Umbilical cord (tissue), 2 donors: ENCODE data around the gene NRL. TPM values are rescaled to one million over a fixed set of nuclear protein-coding genes. Genes with fewer than 3 reads are reported as not detected.
"Not testable (repeated sequence)": the region's sequence is repeated elsewhere in the genome, so short reads cannot be mapped to it uniquely, and the experiment has no call there.

Experiments
- DNase-seq: peaks from one replicate; pipeline ENCODE4 v3.0.0-alpha.2; 2015; ENCODE audit warnings: low spot score
- total RNA-seq: library from RNA; depleted of rRNA; stranded (reverse); fragments of >200 nt; gene quantifications from one replicate; pipeline ENCODE4 v1.2.3, GENCODE V29; 2014; ENCODE audit warnings: low replicate concordance; ENCODE audit not compliant: insufficient read depth

The NRL gene
- total RNA-seq, 1 donor from 2014 or later: 0.24 TPM

GRCh38 chr14:24052656-24053547 lies 61.8 kb downstream of the NRL start:
- no peak for DNase-seq

GRCh38 chr14:24051789-24052655 lies 62.7 kb downstream of the NRL start, which contains the start of gene CARMIL3:
CARMIL3 (plus strand) TSS chr14:24052009; CDS start chr14:24052154, 145 bp downstream.
- DNase-seq: peak; percentile 73

- peak; percentile 17 for DNase-seq
These were observed 63.5 kb downstream of the NRL start for GRCh38 chr14:24051176-24051788.

GRCh38 chr14:24050753-24051152 lies 64.0 kb downstream of the NRL start:
- DNase-seq: not testable (repeated sequence)

DNA sequence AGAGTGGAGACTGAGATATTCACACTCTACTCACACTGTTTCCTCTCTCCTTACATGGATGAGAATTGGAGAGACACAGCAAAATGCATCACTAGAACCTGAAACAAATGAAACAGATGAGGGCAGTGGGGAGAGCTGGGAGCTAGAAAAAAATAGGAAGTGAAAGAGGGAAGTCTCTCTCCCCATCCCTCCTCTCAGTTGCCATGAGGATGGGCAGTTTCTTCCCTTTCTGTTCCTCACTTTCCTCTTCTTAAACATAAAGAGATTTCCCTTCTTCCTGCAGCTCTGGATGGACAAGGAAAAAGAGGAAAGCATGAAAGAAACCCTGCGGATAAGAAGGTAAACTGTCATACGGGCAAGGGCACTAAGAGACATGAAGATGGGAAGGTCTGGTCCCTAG lies 65.7 kb downstream of the NRL start:
- not testable (repeated sequence) for DNase-seq

DNA sequence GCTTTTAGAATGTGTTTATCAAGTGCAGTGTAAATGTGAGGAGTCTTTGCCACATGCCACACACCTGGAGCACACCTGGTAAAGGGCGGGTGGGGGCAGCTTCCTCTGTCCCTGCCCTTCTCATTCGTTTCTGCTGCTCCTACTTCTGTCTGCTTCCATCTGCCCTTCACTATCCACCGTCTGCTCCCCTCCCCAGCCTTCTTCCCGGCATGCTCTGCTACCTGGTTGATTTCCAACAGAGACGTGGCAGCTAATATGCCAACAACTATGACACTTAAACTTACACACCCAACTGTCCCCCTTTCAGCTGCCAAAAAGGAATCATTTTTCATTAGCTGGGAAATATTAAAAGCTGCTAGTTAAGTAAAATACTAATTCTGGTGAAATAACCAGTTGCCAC lies 72.0 kb downstream of the NRL start:
- no peak for DNase-seq

GRCh38 chr14:24040692-24041091 lies 74.1 kb downstream of the NRL start:
- DNase-seq: no peak

- no peak for DNase-seq
These were observed 76.1 kb downstream of the NRL start for GRCh38 chr14:24038686-24039085.

GRCh38 chr14:24037658-24038037 lies 77.1 kb downstream of the NRL start:
- no peak for DNase-seq

DNA sequence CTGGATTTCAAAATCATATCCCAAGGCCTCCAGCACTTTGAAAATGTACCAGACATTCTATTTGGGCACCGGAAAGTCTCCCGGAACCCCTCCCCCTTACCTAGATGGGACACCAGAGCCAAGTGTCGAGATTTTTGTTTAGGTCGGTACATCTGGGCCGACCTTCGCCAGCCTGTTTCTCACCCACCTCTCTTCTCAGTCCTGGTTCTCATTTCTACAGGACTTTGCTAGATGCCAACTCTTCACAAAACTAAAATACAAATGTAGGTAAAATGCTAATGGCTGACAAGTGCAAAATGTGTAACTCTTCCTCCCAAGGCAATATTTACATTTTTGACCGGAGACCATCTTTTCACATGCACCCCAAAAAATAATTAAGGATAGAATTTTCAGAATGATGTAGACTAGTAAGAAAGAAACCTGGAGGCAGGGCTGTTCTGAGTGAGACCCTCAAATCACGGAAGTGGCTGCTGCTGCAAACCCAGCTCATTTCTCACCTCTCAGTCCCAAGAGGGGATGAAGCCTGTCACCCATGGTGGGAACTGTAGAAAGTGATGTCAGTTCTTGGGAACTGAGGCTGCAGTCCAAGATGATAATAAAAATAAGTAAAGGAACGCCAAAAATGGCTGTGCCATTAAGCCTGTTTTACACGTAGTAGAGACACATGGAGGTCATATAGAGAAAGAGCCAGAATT lies 77.6 kb downstream of the NRL start:
- DNase-seq: not testable (repeated sequence)

GRCh38 chr14:24036169-24036962 lies 78.4 kb downstream of the NRL start:
- DNase-seq: peak; percentile 90

DNA sequence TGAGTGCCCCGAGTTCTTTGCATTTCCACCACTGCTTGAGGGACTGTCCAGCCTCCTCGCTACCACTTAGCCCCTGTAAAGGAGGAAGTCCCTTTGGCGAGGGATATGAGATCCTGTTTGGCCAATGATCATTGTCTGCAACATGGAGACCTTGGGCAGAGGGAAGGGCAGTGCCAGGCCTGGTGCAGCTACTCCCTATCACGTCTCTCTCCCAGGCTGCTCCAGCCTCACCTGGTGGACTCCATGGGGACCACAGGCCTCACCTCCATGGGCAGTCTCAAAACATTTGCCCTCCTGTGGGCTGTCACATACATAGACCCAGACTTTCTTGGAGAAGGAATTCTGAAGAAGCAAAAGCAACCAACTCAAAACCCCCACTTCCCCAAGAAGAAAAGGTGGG lies 79.0 kb downstream of the NRL start:
- not testable (repeated sequence) for DNase-seq

DNA sequence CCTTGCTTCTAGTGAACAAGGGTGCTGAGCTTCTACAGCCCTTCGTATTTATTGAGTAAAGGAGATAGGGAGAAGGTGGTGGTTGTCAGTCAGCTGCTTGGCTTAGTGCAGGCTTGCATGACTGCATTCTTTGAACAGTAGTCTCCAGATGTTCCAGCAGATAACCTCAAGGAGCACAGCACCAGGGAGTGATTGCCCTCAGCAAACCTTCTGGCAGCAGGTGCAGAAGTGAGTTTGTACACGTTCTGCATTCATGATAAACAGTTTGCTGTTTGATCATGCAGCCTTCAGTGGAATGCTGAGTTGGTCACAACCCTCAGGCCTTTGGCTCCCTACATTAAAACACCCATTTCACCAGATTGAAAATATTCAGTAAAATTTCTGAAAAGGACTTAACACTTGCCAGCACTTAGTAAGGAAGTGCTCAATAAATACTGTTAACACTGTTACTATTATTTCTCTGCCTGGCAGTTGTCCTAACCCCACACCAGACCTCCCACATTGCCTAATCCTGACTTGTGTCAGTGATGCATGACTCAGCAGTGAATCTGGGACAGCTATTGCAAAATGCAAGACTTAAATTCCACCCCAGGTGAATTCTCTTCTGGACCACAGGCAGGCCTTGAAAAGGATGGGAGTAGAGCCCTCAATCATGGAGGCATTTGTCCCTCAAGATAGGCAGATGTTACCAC lies 81.9 kb downstream of the NRL start:
- DNase-seq: no peak

- DNase-seq: not testable (repeated sequence)
These were observed 83.4 kb downstream of the NRL start for GRCh38 chr14:24031331-24031730.

DNA sequence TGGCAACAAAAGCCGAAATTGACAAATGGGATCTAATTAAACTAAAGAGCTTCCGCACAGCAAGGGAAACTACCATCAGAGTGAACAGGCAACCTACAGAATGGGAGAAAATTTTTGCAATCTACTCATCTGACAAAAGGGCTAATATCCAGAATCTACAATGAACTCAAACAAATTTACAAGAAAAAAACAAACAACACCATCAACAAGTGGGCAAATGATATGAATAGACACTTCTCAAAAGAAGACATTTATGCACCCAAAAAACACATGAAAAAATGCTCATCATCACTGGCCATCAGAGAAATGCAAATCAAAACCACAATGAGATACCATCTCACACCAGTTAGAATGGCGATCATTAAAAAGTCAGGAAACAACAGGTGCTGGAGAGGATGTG lies 85.1 kb downstream of the NRL start:
- DNase-seq: not testable (repeated sequence)

Other genes starting within 250 kb of the NRL start
- 15.9 TPM for gene DHRS4, start 161.2 kb downstream of the NRL start, total RNA-seq
- gene DHRS4L2, start 126.0 kb downstream of the NRL start, total RNA-seq: 13.2 TPM
- gene CARMIL3, start 62.9 kb downstream of the NRL start, total RNA-seq: 1.2 TPM
- 2.4 TPM for gene CPNE6, start 43.4 kb downstream of the NRL start, total RNA-seq
- 13.2 TPM for gene PCK2, start 20.6 kb downstream of the NRL start, total RNA-seq
- gene DCAF11, start 172 bp downstream of the NRL start, total RNA-seq: 37.3 TPM
- gene FITM1, start 15.7 kb upstream of the NRL start, total RNA-seq: 3.6 TPM
- 35.4 TPM for gene PSME1, start 21.2 kb upstream of the NRL start, total RNA-seq
- 25.3 TPM for gene EMC9, start 26.6 kb upstream of the NRL start, total RNA-seq
- gene PSME2, start 31.7 kb upstream of the NRL start, total RNA-seq: 17.1 TPM
- 22.6 TPM for gene RNF31, start 32.5 kb upstream of the NRL start, total RNA-seq
- gene IRF9, start 46.3 kb upstream of the NRL start, total RNA-seq: 133 TPM
- 10.1 TPM for gene REC8, start 57.1 kb upstream of the NRL start, total RNA-seq
- gene IPO4, start 73.9 kb upstream of the NRL start, total RNA-seq: 7.7 TPM
- gene TM9SF1, start 80.5 kb upstream of the NRL start, total RNA-seq: 49.6 TPM
- not detected for gene TSSK4, start 90.7 kb upstream of the NRL start, total RNA-seq
- 5.3 TPM for gene CHMP4A, start 98.5 kb upstream of the NRL start, total RNA-seq
- gene MDP1, start 101.1 kb upstream of the NRL start, total RNA-seq: 3.9 TPM
- 68.6 TPM for gene NEDD8, start 117.4 kb upstream of the NRL start, total RNA-seq
- 49.4 TPM for gene GMPR2, start 118.0 kb upstream of the NRL start, total RNA-seq
- 33.2 TPM for gene TINF2, start 127.7 kb upstream of the NRL start, total RNA-seq
- gene TGM1, start 148.2 kb upstream of the NRL start, total RNA-seq: 9.4 TPM
- gene RABGGTA, start 156.6 kb upstream of the NRL start, total RNA-seq: 14.0 TPM
- gene DHRS1, start 184.8 kb upstream of the NRL start, total RNA-seq: 45.3 TPM
- 12.5 TPM for gene NOP9, start 184.9 kb upstream of the NRL start, total RNA-seq
- 4.8 TPM for gene CIDEB, start 193.0 kb upstream of the NRL start, total RNA-seq
- 8.9 TPM for gene LTB4R2, start 195.2 kb upstream of the NRL start, total RNA-seq
- gene LTB4R, start 196.6 kb upstream of the NRL start, total RNA-seq: 1.4 TPM
- gene ADCY4, start 220.1 kb upstream of the NRL start, total RNA-seq: 8.2 TPM
- 5.3 TPM for gene RIPK3, start 225.0 kb upstream of the NRL start, total RNA-seq